SK-N-SH treated with all-trans-retinoic acid at 6 μM for 48 hours (cell line): ENCODE results near the gene VSX2.

ENCODE experiments used
- GLIS3 ChIP-seq: fragments of 250-450 bp; sonication (Bioruptor Pico); IDR thresholded peaks from 2 replicates; pipeline ENCODE4 v1.5.0; 2020; ENCODE audit warnings: mild to moderate bottlenecking, moderate library complexity
- POU6F1 ChIP-seq: fragments of 250-450 bp; sonication (Bioruptor Pico); IDR thresholded peaks from 2 replicates; pipeline ENCODE4 v1.8.0; 2021; ENCODE audit warnings: low read depth, mild to moderate bottlenecking, moderate library complexity, borderline replicate concordance
- ZFP3 ChIP-seq: fragments of 250-450 bp; sonication (Bioruptor Pico); IDR thresholded peaks from 2 replicates; pipeline ENCODE4 v1.5.0; 2020; ENCODE audit warnings: mild to moderate bottlenecking, moderate library complexity
- ZNF70 ChIP-seq: fragments of 450-650 bp; formaldehyde crosslinking; IDR thresholded peaks from 2 replicates; pipeline ENCODE4 v1.5.0; 2020; ENCODE audit warnings: mild to moderate bottlenecking, moderate library complexity

DNA sequence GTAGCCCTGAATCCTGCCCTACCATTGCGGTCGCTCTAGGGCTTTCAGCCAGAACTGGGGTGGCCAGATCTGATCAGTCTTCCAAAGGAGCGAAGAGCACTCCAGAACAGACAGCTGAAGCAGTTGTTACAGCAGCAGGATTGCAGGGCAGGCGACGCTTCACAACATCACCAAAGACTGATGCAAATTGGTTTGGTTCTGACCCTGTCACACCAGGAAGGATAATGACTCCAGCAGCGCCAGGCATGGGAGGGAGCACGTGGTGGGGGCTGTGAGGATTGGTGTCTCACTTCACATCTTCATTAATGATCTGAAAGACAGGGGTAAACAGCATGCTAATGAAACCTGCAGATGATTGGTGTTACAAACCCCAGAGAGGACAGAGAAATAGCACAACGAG lies 30.6 kb upstream of the VSX2 start:
- TF ChIP-seq ZNF70 (CRISPR knock-in tag), result no peak
- TF ChIP-seq POU6F1 (CRISPR knock-in tag), result no peak
- no peak for TF ChIP-seq GLIS3
- no peak for TF ChIP-seq ZFP3
